Measurements from ENCODE around the gene UNC93B1. TPM values are rescaled to one million over a fixed set of nuclear protein-coding genes. Genes with fewer than 3 reads are reported as not detected.

The UNC93B1 gene
- total and polyA plus RNA-seq, 8 donors, result 13.0 to 36.5 (median 17.5) TPM

- TF ChIP-seq CTCF (IDR thresholded peaks at IDR 0.05), result no peak
- ATAC-seq (no peak), DNase-seq (peak in 1 of 6 donors; percentile 55), FAIRE-seq (no peak)
- no peaks in the 10 kb centered on the region for H3K9me3 ChIP-seq
- 94 to 95% methylated on average over 13 of the region's 13 CpGs for WGBS, 2 donors
- H3K27ac ChIP-seq, result no peak overlapping the region
- no peaks in the 10 kb centered on the region for H3K27me3 ChIP-seq
- H3K4me3 ChIP-seq, result no peak overlapping the region
- peaks cover 0 to 4% (median 0%) of the 10 kb centered on the region in 3 donors for H3K4me1 ChIP-seq
- intact Hi-C loops (cut with DNase I), result no loop called here
- no peaks in the 10 kb centered on the region for H3K36me3 ChIP-seq
Measured at GRCh38 chr11:67999201-67999629, 4.7 kb downstream of the UNC93B1 start.

GRCh38 chr11:67998150-67999045, 5.5 kb downstream of the UNC93B1 start:
- H3K9me3 ChIP-seq, result no peaks in the 10 kb centered on the region
- FAIRE-seq (no peak), ATAC-seq (no peak), DNase-seq (peak in 1 of 6 donors; percentile 60)
- TF ChIP-seq CTCF (IDR thresholded peaks at IDR 0.05), result no peak
- WGBS, 2 donors, result 92 to 95% methylated on average over 9 of the region's 9 CpGs
- no peak overlapping the region for H3K4me3 ChIP-seq
- H3K4me1 ChIP-seq, result peaks cover 0 to 4% (median 0%) of the 10 kb centered on the region in 3 donors
- intact Hi-C loops (cut with DNase I), result no loop called here
- no peak overlapping the region for H3K27ac ChIP-seq
- H3K27me3 ChIP-seq, result no peaks in the 10 kb centered on the region
- no peaks in the 10 kb centered on the region for H3K36me3 ChIP-seq

GRCh38 chr11:67997475-67997921, 6.4 kb downstream of the UNC93B1 start:
- intact Hi-C loops (cut with DNase I), result no loop called here
- no peaks in the 10 kb centered on the region for H3K36me3 ChIP-seq
- H3K27me3 ChIP-seq, result no peaks in the 10 kb centered on the region
- FAIRE-seq, result no peak
- H3K9me3 ChIP-seq, result no peaks in the 10 kb centered on the region
- no peak for ATAC-seq
- no peak for TF ChIP-seq CTCF (IDR thresholded peaks at IDR 0.05)
- H3K27ac ChIP-seq, result no peak overlapping the region
- WGBS, 2 donors, result 94 to 95% methylated on average over 29 of the region's 29 CpGs
- DNase-seq, result peak in 1 of 6 donors; percentile 70
- H3K4me1 ChIP-seq, result peaks cover 0 to 4% (median 0%) of the 10 kb centered on the region in 3 donors
- no peak overlapping the region for H3K4me3 ChIP-seq

GRCh38 chr11:67996622-67997474, 7.0 kb downstream of the UNC93B1 start:
- peak overlapping the region in 1 of 4 donors; percentile 23 for H3K4me3 ChIP-seq
- no peak for TF ChIP-seq CTCF (IDR thresholded peaks at IDR 0.05)
- 58 to 73% methylated on average over 38 to 41 of the region's 41 CpGs for WGBS, 2 donors
- H3K9me3 ChIP-seq, result no peaks in the 10 kb centered on the region
- no peak overlapping the region for H3K27ac ChIP-seq
- no peaks in the 10 kb centered on the region for H3K36me3 ChIP-seq
- H3K4me1 ChIP-seq, result no peaks in the 10 kb centered on the region
- ATAC-seq (peak; percentile 79 to 96 (median 92)), FAIRE-seq (no peak), DNase-seq (peak; percentile 80 to 89 (median 82))
- H3K27me3 ChIP-seq, result no peaks in the 10 kb centered on the region
- intact Hi-C loops (cut with DNase I), result no loop called here
